ENCODE measurements around the gene SMYD4. TPM values are rescaled to one million over a fixed set of nuclear protein-coding genes. Genes with fewer than 3 reads are reported as not detected.

The SMYD4 gene
- total and polyA plus RNA-seq, 9 of the 15 experiments (the other 6 are each of a cell fraction or from before 2014, with no cell fraction given) = 1.3 to 10.2 (median 6.7) TPM

GRCh38 chr17:1753767-1754429, 75.8 kb downstream of the SMYD4 start (continued):
- no peak for TF ChIP-seq MTA3 (IDR thresholded peaks at IDR 0.05; ENCODE audit: borderline replicate concordance)
- peak; percentile 89 for TF ChIP-seq SMARCA5 (IDR thresholded peaks at IDR 0.05)
- TF ChIP-seq CBX1 (IDR thresholded peaks at IDR 0.05; ENCODE audit: low read depth) = no peak
- no peak for TF ChIP-seq SP2 (IDR thresholded peaks at IDR 0.05; ENCODE audit: extremely low read depth, low read depth, low read length, poor library complexity, severe bottlenecking)

GRCh38 chr17:1752425-1753262, 77.1 kb downstream of the SMYD4 start:
- H4K20me1 ChIP-seq (replicated peaks; ENCODE audit: control insufficient read depth, insufficient read depth, low read length) = no peaks in the 10 kb centered on the region
- H3K9me1 ChIP-seq (ENCODE audit: control insufficient read depth, insufficient read depth, low read length) = no peaks in the 10 kb centered on the region
- H3K4me1 ChIP-seq (replicated peaks in 1 of 2; ENCODE audit: control insufficient read depth in 2 of 2, insufficient read depth in 2 of 2, low read length in 2 of 2) = peaks cover 8 to 38% of the 10 kb centered on the region in 2 experiments; a peak in 4 of 5 replicates
- H2AFZ ChIP-seq (ENCODE audit: low read depth, low read length) = no peak overlapping the region
- no peak overlapping the region for H3K4me2 ChIP-seq (ENCODE audit: insufficient read depth, low read length)
- H3K79me2 ChIP-seq (ENCODE audit: control insufficient read depth, insufficient read depth, low read length) = no peaks in the 10 kb centered on the region
- ATAC-seq (peak; percentile 24; the same call in 2 of the 3 replicates), DNase-seq (ENCODE audit: extremely low read depth in 1 of 4, low spot score in 3 of 4) (peak in 1 of 4 experiments; percentile 18), FAIRE-seq (no peak)
- 54% methylated on average over 13 of the region's 18 CpGs for WGBS (ENCODE audit: insufficient coverage, low coverage, missing lambda C conversion rate)
- no peaks in the 10 kb centered on the region for H3K9me3 ChIP-seq (replicated peaks; ENCODE audit: control insufficient read depth, insufficient read depth, low read depth, low read length)
- no peaks in the 10 kb centered on the region for H3K36me3 ChIP-seq (ENCODE audit: control insufficient read depth, insufficient read depth, low read length)
- H3K27me3 ChIP-seq (ENCODE audit: control insufficient read depth in 2 of 2, insufficient read depth in 2 of 2, low read length in 2 of 2) = no peaks in the 10 kb centered on the region
- intact Hi-C loops (cut with micrococcal nuclease) (no loop called here), in situ Hi-C loops (cut with MboI) (no loop called here)
- H3K9ac ChIP-seq (ENCODE audit: insufficient read depth in 1 of 2, low read depth in 2 of 2, low read length in 2 of 2) = peak overlapping the region in 1 of 2 experiments; percentile 66; a peak in 1 of 4 replicates
- CTCF ChIA-PET (ENCODE audit: low intra/inter-chr PET ratio) = no interaction called here
- POLR2A ChIA-PET = interaction anchor here (0.6 to 1.8 kb wide), 5 partner anchors 9 to 699 kb away, joined by 3 to 10 read pairs (median 4); partner anchors contain the start of genes SERPINF1 and SERPINF2
- no TSS peak for BruUV-seq (replicated peaks)
- TF ChIP-seq TAL1 (IDR thresholded peaks at IDR 0.05) (no peak), SIX5 (IDR thresholded peaks at IDR 0.05; ENCODE audit: borderline replicate concordance in 1 of 2, insufficient read depth in 1 of 2, low read depth in 1 of 2, low read length in 2 of 2) (no peak), KLF13 (tag; IDR thresholded peaks at IDR 0.05; ENCODE audit: borderline replicate concordance, low read depth) (no peak), SP2 (IDR thresholded peaks at IDR 0.05; ENCODE audit: extremely low read depth, low read depth, low read length, poor library complexity, severe bottlenecking) (no peak), MEIS2 (IDR thresholded peaks at IDR 0.05; ENCODE audit: partially characterized antibody) (no peak), PCBP2 (IDR thresholded peaks at IDR 0.05; ENCODE audit: low read depth, low read length, poor library complexity, severe bottlenecking) (no peak), ZFP91 (CRISPR knock-in tag; IDR thresholded peaks at IDR 0.05) (0 out of 2 replicates have a peak, but pooled peaks have one; percentile 35), HBP1 (CRISPR knock-in tag; IDR thresholded peaks at IDR 0.05) (no peak), MAX (CRISPR knock-in tag; IDR thresholded peaks at IDR 0.05) (peak; percentile 62), MTA1 (IDR thresholded peaks at IDR 0.05; ENCODE audit: borderline replicate concordance) (no peak), ZC3H8 (IDR thresholded peaks at IDR 0.05) (no peak), SNIP1 (IDR thresholded peaks at IDR 0.05; ENCODE audit: low read depth) (peak; percentile 51; the same call in 1 of the 2 replicates)
- H3K4me3 ChIP-seq = no peak overlapping the region
- no peak overlapping the region for H3K27ac ChIP-seq (ENCODE audit: extremely low read depth, low read depth, low read length)

Data from K562 (cell line).